ENCODE measurements around the gene POLRMT.

POLRMT gene

DNA sequence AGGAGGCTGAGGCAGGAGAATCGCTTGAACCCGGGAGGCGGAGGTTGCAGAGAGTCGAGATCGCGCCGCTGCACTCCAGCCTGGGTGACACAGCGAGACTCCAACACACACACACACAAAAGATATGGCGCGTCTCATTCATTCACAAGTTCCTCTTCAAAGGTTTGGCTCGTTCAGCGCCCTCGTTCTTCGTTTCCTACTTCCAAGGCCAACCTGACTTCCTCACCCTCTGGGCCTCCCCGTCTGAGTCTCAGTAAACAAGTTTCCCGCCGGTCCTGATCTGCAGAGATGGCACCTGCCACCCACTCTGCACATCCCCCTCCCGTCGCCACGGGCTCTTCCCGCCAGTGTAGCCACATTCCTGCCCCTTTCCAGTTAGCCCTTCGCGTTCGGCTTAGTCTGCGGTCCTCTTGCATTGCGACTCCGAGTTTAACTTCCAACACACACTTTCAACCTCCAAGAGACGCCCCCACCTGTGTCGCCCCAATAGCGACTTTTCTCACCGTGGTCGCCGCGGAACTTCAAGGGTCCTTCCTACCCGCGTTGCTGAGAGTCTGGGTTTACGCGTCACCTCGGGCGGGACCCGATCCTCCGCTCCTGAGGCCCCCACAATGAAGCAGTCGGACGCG is 62.3 kb downstream of the POLRMT start (continued):
- TF ChIP-seq, protein P1, sequence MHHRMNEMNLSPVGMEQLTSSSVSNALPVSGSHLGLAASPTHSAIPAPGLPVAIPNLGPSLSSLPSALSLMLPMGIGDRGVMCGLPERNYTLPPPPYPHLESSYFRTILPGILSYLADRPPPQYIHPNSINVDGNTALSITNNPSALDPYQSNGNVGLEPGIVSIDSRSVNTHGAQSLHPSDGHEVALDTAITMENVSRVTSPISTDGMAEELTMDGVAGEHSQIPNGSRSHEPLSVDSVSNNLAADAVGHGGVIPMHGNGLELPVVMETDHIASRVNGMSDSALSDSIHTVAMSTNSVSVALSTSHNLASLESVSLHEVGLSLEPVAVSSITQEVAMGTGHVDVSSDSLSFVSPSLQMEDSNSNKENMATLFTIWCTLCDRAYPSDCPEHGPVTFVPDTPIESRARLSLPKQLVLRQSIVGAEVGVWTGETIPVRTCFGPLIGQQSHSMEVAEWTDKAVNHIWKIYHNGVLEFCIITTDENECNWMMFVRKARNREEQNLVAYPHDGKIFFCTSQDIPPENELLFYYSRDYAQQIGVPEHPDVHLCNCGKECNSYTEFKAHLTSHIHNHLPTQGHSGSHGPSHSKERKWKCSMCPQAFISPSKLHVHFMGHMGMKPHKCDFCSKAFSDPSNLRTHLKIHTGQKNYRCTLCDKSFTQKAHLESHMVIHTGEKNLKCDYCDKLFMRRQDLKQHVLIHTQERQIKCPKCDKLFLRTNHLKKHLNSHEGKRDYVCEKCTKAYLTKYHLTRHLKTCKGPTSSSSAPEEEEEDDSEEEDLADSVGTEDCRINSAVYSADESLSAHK (tag by site-specific recombination; IDR thresholded peaks at IDR 0.05): no peak
- 0 out of 2 replicates have a peak, but pooled peaks have one; percentile 9 for TF ChIP-seq ZNF785 (tag by site-specific recombination; IDR thresholded peaks at IDR 0.05)
- 0 out of 2 replicates have a peak, but pooled peaks have one; percentile 43 for TF ChIP-seq SCRT2 (tag by site-specific recombination; IDR thresholded peaks at IDR 0.05)
- no peak for TF ChIP-seq ZNF544 (tag by site-specific recombination; IDR thresholded peaks at IDR 0.05)
- TF ChIP-seq ZNF530 (tag by site-specific recombination; IDR thresholded peaks at IDR 0.05; ENCODE audit: low read depth): no peak
- no peak for TF ChIP-seq ZNF19 (tag by site-specific recombination; IDR thresholded peaks at IDR 0.05; ENCODE audit: low read depth)
- TF ChIP-seq, protein P2, sequence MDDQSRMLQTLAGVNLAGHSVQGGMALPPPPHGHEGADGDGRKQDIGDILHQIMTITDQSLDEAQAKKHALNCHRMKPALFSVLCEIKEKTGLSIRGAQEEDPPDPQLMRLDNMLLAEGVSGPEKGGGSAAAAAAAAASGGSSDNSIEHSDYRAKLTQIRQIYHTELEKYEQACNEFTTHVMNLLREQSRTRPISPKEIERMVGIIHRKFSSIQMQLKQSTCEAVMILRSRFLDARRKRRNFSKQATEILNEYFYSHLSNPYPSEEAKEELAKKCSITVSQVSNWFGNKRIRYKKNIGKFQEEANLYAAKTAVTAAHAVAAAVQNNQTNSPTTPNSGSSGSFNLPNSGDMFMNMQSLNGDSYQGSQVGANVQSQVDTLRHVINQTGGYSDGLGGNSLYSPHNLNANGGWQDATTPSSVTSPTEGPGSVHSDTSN (CRISPR knock-in tag; IDR thresholded peaks at IDR 0.05): no peak
- TF ChIP-seq ZNF335 (tag by site-specific recombination; conservative IDR thresholded peaks at IDR 0.05): peak; percentile 88
- TF ChIP-seq SP3 (tag by site-specific recombination; IDR thresholded peaks at IDR 0.05): no peak
- TF ChIP-seq ZNF10 (tag by site-specific recombination; IDR thresholded peaks at IDR 0.05): no peak
- TF ChIP-seq ZBTB21 (tag by site-specific recombination; IDR thresholded peaks at IDR 0.05): no peak
- TF ChIP-seq ZNF366 (tag by site-specific recombination; conservative IDR thresholded peaks at IDR 0.05): 0 out of 2 replicates have a peak, but pooled peaks have one; percentile 40
- TF ChIP-seq, protein P3, sequence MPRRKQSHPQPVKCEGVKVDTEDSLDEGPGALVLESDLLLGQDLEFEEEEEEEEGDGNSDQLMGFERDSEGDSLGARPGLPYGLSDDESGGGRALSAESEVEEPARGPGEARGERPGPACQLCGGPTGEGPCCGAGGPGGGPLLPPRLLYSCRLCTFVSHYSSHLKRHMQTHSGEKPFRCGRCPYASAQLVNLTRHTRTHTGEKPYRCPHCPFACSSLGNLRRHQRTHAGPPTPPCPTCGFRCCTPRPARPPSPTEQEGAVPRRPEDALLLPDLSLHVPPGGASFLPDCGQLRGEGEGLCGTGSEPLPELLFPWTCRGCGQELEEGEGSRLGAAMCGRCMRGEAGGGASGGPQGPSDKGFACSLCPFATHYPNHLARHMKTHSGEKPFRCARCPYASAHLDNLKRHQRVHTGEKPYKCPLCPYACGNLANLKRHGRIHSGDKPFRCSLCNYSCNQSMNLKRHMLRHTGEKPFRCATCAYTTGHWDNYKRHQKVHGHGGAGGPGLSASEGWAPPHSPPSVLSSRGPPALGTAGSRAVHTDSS (tag by site-specific recombination; IDR thresholded peaks at IDR 0.05): no peak
- no peak for TF ChIP-seq ZNF654 (tag by site-specific recombination; IDR thresholded peaks at IDR 0.05; ENCODE audit: low read depth)
- TF ChIP-seq ZBTB17 (tag by site-specific recombination; IDR thresholded peaks at IDR 0.05): peak; percentile 76
- TF ChIP-seq, protein P4, sequence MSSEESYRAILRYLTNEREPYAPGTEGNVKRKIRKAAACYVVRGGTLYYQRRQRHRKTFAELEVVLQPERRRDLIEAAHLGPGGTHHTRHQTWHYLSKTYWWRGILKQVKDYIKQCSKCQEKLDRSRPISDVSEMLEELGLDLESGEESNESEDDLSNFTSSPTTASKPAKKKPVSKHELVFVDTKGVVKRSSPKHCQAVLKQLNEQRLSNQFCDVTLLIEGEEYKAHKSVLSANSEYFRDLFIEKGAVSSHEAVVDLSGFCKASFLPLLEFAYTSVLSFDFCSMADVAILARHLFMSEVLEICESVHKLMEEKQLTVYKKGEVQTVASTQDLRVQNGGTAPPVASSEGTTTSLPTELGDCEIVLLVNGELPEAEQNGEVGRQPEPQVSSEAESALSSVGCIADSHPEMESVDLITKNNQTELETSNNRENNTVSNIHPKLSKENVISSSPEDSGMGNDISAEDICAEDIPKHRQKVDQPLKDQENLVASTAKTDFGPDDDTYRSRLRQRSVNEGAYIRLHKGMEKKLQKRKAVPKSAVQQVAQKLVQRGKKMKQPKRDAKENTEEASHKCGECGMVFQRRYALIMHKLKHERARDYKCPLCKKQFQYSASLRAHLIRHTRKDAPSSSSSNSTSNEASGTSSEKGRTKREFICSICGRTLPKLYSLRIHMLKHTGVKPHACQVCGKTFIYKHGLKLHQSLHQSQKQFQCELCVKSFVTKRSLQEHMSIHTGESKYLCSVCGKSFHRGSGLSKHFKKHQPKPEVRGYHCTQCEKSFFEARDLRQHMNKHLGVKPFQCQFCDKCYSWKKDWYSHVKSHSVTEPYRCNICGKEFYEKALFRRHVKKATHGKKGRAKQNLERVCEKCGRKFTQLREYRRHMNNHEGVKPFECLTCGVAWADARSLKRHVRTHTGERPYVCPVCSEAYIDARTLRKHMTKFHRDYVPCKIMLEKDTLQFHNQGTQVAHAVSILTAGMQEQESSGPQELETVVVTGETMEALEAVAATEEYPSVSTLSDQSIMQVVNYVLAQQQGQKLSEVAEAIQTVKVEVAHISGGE (tag by site-specific recombination; conservative IDR thresholded peaks at IDR 0.05; ENCODE audit: low read depth): 0 out of 2 replicates have a peak, but pooled peaks have one; percentile 14
- TF ChIP-seq MZF1 (tag by site-specific recombination; IDR thresholded peaks at IDR 0.05; ENCODE audit: borderline replicate concordance): no peak
- TF ChIP-seq SCRT1 (tag by site-specific recombination; IDR thresholded peaks at IDR 0.05; ENCODE audit: borderline replicate concordance): no peak
- TF ChIP-seq, protein P5, sequence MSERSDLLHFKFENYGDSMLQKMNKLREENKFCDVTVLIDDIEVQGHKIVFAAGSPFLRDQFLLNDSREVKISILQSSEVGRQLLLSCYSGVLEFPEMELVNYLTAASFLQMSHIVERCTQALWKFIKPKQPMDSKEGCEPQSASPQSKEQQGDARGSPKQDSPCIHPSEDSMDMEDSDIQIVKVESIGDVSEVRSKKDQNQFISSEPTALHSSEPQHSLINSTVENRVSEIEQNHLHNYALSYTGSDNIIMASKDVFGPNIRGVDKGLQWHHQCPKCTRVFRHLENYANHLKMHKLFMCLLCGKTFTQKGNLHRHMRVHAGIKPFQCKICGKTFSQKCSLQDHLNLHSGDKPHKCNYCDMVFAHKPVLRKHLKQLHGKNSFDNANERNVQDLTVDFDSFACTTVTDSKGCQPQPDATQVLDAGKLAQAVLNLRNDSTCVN (tag by site-specific recombination; optimal IDR thresholded peaks at IDR 0.05): peak; percentile 38
- TF ChIP-seq OSR2 (tag by site-specific recombination; IDR thresholded peaks at IDR 0.05): no peak
- TF ChIP-seq ZNF621 (tag by site-specific recombination; IDR thresholded peaks at IDR 0.05): no peak
- no peak for TF ChIP-seq ZNF174 (tag by site-specific recombination; IDR thresholded peaks at IDR 0.05)
- TF ChIP-seq, protein P6, sequence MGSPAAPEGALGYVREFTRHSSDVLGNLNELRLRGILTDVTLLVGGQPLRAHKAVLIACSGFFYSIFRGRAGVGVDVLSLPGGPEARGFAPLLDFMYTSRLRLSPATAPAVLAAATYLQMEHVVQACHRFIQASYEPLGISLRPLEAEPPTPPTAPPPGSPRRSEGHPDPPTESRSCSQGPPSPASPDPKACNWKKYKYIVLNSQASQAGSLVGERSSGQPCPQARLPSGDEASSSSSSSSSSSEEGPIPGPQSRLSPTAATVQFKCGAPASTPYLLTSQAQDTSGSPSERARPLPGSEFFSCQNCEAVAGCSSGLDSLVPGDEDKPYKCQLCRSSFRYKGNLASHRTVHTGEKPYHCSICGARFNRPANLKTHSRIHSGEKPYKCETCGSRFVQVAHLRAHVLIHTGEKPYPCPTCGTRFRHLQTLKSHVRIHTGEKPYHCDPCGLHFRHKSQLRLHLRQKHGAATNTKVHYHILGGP (tag by site-specific recombination; IDR thresholded peaks at IDR 0.05): no peak
- TF ChIP-seq ZNF426 (tag by site-specific recombination; IDR thresholded peaks at IDR 0.05): no peak
- TF ChIP-seq ZNF121 (tag by site-specific recombination; IDR thresholded peaks at IDR 0.05): no peak
- TF ChIP-seq ZNF701 (tag by site-specific recombination; IDR thresholded peaks at IDR 0.05): no peak
- no peak for TF ChIP-seq ZNF404 (tag by site-specific recombination; IDR thresholded peaks at IDR 0.05)
- no peak for TF ChIP-seq ZNF155 (tag by site-specific recombination; IDR thresholded peaks at IDR 0.05)
- no peak for TF ChIP-seq ZNF423 (tag by site-specific recombination; IDR thresholded peaks at IDR 0.05)
- TF ChIP-seq ZNF37A (tag by site-specific recombination; IDR thresholded peaks at IDR 0.05): no peak
